ENCODE measurements around the gene LITAF.
"Not testable (repeated sequence)": the region's sequence is repeated elsewhere in the genome, so short reads cannot be mapped to it uniquely, and the experiment has no call there.

The LITAF gene

DNA sequence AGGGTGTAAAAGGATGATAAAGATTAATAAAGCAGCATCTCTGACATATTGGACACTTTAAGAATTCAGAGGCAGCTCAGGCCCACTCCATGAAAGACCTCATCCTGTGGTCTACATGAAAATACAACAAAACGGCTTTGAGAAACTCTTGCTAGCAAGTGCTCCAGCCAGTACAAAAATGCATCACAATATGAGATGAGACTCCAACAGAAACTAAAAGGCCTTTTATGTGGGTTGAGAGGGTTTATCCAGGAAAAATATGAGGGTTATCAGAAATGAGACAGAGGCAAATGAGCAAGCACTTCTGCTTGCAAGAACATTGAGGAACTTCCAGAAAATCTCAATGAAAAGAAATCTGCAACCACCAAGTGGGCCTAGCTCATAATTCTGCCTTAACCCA is 65.7 kb downstream of the LITAF start:
- no peak for DNase-seq (ENCODE audit: low read depth, low spot score)

DNA sequence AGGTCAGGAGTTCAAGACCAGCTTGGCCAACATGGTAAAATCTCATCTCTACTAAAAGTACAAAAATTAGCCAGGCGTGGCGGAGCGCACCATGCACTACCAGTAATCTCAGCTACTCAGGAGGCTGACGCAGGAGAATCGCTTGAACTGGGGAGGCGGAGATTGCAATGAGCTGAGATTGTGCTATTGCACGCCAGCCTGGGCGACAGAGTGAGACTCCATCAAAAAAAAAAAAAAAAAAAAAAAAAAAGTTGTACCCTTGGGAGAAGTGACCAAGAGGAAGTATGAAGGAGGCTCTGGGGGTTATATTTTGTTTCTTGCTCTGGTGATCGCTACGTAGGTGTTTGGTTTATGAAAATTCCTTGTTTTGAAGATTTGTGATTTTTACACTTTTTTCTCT is 66.3 kb downstream of the LITAF start:
- DNase-seq (ENCODE audit: low read depth, low spot score): no peak

DNA sequence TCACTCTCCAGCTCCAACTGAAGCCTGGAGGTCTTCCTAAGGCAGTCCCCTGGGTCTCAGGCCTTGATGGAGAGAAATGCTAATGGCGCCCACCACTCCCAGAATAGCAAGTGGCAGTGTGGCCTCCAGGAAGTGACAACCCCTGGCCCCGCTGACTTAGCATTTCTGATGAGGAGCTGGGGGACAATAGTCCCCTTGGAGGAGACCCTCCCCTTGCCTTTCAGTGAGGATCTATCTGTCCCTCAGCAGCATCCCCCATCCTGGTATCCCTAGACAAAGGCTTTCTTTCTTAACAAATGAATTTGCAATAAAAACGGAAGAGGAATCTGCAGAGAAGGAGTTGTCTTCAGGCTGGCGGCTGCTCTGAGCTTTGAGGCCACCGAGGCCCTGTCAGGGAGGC is 68.8 kb downstream of the LITAF start:
- no peak for DNase-seq (ENCODE audit: low read depth, low spot score)

DNA sequence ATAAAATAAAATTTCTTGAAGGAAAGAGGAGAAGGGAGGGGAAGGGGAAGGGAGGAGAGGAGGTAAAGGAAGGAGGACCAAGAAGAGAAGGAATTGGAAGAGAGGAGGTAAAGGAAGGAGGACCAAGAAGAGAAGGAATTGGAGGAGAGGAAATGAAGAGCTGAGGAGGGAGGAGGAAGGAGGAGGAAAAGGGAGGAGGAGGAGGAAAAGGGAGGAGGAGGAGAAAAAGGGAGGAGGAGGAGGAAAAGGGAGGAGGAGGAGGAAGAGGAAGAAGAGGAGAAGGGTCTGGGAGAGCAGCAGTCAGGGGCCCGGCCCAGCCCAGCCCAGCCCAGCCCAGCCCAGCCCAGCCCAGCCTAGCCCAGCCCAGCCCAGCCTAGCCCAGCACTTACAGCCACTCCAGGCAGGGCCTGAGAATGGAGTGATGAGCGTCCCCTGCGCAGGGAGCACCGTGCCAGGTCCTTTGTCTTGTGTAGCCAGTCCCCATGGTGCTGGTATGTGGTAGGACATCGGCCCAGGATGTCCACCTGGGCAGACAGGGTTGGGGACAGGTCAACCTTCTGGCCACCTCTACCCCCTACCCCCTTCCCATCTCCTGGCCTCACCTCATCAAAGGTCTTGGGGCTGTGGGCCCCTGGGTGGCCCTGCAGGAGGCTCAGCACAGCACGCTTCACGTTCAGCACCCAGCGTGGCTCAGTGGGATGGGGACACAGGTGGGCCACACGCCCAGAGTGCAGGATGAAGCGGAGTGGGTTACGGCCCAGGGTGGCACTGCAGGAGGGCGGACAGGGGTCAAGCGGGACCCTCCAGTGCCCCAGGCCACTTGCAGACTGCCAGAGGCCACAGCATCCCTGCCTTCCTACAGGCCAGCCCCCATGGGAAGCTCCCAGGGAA is 70.9 kb downstream of the LITAF start:
- no peak for DNase-seq (ENCODE audit: low read depth, low spot score)

DNA sequence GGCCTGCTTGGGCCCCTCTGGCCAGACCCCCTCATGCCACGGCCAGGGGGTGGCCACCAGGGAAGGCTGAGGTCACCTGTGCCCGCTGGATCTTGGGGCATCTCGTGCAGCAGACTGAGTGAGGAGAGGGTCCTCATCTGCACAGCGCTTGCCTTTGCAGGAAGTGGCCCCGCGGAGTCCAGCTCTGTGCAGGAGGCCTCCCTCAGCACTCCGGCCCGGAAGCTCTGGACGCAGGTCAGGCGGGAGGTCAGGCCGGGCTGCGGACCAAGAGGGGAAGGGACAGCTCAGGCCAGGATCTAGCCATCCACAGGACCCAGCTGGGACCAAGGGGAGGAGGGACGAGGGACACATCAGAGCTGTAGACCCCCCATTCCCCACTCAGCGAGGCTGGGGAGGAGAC is 72.4 kb downstream of the LITAF start:
- DNase-seq (ENCODE audit: low read depth, low spot score): no peak

DNA sequence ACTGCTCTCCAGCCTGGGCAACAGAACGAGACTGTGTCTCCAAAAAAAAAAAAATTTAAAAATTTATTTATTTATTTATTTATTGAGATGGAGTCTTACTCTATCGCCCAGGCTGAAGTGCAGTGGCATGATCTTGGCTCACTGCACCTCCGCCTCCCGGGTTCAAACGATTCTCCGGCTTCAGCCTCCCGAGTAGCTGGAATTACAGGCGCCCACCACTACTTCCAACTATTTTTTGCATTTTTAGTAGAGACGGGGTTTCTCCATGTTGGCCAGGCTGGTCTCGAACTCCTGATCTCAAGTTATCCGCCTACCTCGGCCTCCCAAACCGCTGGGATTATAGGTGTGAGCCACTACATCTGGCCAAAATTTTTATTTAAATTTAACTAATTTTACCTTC is 73.4 kb downstream of the LITAF start:
- DNase-seq (ENCODE audit: low read depth, low spot score): not testable (repeated sequence)

DNA sequence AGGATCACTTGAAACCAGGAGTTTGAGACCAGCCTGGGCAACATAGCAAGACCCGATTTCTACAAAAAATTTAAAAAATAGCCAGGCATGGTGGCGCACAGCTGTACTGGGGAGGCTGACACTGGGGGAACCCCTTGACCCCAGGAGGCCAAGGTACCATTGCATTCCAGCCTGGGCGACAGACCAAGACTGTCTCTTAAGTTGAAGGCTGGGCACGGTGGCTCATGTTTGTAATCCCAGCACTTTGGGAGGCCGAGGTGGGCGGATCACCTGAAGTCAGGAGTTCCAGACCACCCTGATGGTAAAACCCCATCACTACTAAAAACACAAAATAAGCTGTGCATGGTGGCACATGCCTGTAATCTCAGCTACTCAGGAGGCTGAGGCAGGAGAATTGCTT is 74.9 kb downstream of the LITAF start:
- no peak for DNase-seq (ENCODE audit: low read depth, low spot score)

DNA sequence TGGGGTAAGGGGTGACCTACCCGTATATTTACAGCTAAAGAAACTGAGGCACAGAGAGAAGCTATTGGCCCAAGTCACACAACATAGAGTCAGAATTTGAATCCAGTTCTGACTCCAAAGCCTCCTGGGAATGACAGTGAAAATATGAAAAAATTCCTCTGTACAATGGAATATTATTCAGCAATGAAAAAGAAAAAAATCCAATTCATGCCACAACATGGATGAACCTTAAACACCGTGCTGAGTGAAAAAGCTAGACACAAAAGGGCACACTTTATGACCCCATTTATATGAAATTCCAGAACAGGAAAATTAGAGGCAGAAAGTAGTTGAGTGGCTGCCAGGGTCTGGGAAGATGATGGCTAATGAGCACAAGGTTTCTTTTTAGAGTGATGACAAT is 75.4 kb downstream of the LITAF start:
- no peak for DNase-seq (ENCODE audit: low read depth, low spot score)

DNA sequence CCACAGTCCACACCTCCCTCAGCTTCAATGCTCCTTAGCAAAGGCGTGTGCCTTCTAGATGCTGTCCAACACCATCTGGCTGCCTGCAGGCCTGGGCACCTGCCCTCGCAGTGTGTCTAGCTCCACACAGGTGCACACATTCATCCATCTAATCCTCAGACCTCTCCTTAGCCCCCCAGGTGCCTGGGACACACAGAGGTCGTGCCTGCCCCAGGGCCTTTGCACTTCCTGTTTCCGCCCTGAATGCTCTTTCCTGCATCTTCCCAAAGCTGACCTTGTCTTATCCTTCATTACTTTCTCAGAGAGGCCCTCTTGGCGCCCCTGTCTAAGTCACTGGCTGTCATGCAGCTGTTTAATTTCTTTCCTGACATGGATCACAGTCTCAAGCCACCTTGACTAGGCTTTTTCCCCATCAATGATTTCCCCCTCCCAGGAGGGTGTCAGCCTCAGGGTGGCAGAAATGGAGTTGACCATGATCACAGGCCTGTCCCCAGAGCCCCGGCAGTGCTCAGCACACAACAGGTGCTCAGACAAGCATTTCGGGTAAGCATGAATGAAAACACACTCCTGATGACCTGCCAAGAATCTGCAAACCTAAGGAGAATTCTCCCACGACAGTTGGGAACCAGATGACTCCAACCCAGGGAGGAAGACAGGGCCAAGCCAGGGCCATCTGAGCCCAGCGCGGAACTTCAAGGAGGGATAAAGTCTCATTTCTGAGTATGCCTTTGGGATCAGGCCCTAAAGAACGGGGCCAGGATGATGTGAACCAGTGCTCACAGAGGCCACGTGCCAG is 76.3 kb downstream of the LITAF start:
- no peak for DNase-seq (ENCODE audit: low read depth, low spot score)

DNA sequence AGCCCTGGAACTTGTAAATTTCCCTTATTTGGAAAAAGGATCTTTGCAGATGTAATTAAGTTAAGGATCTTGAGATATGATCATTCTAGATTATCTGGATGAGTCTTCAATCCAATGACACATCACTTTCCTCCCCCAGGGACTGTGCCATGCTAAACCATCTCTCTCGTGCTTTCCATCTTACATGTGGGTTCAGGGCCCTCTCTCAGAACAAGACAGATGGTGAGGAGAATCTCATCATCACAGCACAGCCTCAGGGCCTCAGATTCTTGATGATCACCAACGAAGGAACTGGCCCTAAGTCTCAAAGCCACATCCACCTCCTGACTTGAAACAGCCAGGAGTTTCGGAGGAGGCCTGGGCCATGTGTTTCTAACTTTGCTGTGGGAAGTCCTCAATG is 78.7 kb downstream of the LITAF start:
- no peak for DNase-seq (ENCODE audit: low read depth, low spot score)

DNA sequence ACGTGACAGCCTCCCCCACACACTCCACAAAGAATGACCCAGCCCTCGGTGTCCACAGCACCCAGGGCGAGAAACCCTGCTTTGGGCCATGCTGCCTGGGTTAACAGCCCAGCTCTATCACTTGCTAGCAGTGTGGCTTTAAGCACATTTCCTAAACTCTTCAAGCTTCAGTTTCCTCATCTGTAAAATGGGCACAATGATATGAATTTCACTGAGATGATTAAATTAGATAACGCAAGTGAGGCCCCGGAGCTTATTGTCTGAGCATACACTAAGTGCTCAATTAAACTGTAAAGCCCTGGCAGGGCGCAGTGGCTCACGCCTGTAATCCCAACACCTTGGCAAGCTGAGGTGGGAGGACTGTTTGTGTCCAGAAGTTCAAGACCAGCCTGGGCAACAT is 79.4 kb downstream of the LITAF start:
- no peak for DNase-seq (ENCODE audit: low read depth, low spot score)

DNA sequence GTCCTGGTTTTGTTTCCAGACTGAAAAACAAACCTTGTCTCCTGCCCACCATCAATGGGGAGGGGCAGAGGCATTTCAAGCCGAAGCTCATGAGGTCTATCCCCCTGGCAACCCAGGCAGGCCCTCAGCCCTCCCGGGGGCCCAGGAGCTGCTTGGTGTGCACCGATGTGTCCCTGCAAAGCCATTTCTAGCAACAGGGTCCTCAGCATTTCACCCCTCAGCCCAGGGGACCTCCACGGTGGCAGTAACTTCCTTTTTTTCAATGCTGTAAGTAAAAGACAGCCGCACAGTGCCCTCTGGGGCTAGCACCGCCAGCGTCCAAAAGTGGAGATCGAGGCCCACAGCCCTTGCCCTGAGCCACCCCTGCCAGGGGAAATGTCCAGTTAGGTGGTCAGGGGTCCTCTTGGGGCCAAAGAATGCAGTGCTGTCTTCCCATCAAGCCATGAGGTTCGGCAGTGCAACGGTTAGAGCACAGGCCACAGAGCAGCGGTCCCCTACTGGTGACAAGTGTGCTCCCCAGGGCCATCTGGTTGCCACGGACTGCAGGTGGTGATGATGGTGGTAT is 79.9 kb downstream of the LITAF start:
- no peak for DNase-seq (ENCODE audit: low read depth, low spot score)

DNA sequence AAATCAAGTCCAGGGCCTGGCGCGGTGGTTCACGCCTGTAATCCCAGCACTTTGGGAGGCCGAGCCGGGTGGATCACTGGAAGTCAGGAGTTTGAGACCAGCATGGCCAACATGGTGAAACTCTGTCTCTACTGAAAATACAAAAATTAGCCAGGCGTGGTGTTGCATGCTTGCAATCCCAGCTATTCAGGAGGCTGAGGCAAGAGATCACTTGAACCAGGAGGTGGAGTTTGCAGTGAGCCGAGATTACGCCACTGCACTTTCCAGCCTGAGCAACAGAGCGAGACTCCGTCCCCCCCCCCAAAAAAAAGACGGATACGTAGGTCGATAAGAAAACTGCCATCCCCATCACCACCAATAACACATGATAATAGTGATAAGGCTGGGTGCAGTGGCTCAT is 82.5 kb downstream of the LITAF start:
- DNase-seq (ENCODE audit: low read depth, low spot score): not testable (repeated sequence)

DNA sequence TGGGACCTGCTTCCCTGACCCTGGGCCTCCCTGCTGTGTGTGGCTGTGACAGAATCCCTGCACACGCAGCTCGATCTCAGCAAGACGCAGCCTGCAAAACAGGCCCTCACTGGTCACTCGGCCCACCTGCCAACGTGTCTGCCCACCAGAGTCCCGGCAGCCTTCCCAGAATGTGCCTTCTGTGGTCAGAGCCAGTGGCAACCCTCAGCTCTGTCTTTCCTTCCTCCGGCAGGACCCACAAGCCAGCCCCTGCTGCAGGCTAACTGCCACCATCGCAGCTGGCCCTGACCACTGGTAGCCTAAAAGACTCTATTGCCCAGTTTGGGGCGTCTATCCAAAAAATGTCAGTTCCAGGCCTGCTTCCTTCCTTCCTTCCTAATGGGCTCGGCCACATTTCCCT is 83.2 kb downstream of the LITAF start:
- peak; percentile 40 for DNase-seq (ENCODE audit: low read depth, low spot score)

DNA sequence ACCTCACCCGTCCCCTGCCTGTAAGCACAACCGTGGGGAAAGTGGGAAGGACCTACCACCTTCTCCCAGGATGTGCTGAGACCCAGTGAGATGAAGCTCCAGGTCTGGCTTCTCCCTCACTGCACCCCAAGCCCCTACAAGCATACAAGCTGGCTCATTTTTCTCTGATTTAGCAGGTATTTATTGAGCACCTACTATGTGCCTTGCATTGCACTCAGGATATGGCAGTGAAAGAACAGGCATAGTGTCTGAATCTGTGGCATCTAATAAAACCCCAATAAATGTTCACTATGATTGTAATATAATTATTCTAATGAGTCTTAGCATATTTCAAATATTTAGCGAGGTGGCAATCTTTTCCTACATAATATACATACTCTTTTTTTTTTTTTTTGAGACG is 84.5 kb downstream of the LITAF start:
- no peak for DNase-seq (ENCODE audit: low read depth, low spot score)

DNA sequence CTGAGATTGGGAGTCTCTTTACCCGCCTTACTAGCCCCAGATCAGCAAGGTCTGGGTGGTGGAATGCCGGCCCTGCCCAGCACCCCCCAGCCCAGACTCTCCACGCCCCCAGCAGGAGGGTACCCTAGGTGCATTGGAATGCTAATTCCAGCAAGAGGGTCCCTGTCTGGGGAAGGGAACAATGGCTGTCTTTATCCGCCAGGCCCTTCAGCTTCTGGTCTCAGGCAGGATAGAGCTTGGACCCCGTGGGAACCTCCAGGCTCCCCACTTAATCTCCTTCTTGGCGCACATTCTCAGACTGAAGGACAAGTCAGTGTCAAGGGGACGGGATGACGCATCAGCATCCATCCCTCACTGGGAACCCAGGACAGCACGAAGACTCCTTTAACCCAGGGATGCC is 85.1 kb downstream of the LITAF start:
- no peak for DNase-seq (ENCODE audit: low read depth, low spot score)

DNA sequence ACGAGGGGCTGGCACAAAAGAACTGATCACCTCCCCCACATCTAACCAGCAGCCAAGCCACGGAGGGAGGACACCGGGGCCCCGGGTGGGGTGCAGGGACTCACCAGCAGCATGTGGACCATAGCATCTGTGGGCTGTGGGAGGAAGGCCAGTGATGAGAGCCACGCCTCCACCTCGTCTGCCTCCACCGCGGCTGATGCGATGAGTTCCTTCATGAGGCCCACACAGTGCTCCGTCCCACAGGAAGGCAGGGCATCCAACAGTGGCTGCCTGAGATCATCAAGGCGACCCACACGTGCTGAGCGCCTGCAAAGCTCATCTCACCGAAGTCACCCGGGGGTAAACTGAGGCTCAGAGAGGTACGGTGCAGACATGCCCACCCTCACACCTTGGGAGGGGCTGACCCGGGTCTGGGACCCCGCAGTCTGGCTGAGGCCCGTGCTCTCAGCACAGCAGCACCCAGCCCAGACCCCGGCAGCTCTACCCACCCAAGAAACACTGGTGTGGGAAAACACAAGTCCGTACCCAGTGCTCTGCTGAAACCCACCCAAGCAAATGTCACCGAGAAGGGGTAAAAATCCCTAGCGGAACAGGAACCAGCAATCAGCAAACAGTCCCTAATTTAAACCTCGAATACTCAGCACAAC is 85.9 kb downstream of the LITAF start:
- DNase-seq (ENCODE audit: low read depth, low spot score): no peak

DNA sequence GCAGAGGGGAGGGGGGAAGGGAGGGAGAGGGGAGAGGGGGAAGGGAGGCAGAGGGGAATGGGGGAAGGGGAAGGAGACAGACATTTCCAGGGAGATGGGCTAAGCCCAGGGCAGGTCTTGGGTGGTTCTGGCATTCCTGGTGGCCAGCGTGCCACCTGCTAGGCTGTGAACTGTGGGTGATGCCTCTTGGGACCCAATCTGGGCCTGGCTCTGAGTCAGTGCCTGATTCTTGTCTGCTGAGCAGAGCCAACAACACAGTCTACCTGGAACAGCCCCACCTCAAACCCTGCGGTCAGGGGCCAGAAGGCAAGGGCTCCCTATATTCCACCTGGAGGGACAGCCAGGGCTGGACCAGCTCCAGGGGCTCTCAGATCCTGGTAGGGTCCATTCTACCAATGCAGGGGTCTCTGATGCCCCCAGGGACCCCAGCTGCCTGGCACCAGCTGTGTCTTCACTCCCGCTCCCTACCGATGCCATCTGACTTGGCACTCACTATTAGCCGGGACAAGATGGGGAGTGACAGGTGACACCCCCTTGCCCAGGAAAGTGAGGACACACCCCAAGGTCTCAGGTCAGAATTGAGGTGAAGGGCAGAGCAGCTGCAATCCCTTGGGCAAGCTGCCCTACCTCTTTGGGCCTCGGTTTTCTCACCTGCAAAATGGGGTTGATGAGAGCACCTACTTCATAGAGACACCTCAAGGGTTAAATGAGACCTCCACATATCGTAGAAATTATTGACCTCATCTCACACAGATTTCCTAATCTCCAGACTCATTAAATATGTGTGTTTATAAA is 87.2 kb downstream of the LITAF start:
- DNase-seq (ENCODE audit: low read depth, low spot score): no peak

DNA sequence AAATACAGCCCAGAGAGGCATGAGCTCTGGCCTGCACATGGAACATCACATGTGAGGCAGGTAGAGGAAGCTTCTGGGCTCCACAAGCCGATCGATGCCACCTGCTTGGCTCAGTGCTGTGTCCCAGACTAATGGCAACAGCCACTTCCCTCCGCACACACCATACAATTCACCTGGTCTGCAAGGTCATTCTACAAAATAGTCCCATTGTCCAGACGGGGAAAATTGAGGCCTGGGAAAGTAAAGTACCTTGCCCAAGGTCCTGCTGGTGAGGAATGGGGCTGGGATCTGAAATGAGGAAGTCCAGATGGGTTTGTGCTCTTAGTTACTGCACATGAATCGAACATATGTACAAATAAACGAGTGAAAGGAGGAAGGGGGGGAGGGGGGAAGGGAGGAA is 88.0 kb downstream of the LITAF start:
- no peak for DNase-seq (ENCODE audit: low read depth, low spot score)

DNA sequence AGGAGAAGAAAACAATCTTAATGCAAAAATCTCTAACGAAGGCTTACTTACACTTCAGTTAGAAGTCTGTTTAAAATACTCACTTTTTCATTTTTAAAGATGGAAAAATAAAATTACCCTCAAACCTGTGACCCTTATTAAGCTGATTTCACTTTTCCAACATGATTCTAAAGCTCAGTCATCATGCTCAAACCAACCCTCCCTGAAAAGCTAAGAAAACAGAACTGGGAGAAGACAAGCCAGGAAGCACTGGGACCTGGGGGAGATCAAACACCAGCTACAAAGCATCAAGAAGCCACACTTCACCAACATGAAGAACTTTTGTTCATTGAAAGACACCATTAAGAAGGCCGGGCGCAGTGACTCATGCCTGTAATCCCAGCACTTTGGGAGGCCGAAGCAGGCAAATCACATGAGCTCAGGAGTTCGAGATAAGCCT is 88.8 kb downstream of the LITAF start:
- DNase-seq (ENCODE audit: low read depth, low spot score): peak; percentile 85
